GF-D8 (cell line): ENCODE results near the gene SAXO1.
A peak's percentile ranks its signal among the peaks of the same experiment; 100 is the strongest.
"Not testable (repeated sequence)": the region's sequence is repeated elsewhere in the genome, so short reads cannot be mapped to it uniquely, and the experiment has no call there.

Experiments used
- DNase-seq: peaks from one replicate; lab custom pipeline; 2025; lab: John Stamatoyannopoulos, UW

SAXO1 gene

GRCh38 chr9:19033015-19033414 is at the start of gene SAXO1:
Gene SAXO1, minus strand, starts transcription at chr9:19033209. Its CDS starts 301 bp downstream, at chr9:19032908.
- no peak for DNase-seq

GRCh38 chr9:19074836-19075235 is 41.8 kb upstream of the SAXO1 start:
- DNase-seq: no peak

- DNase-seq: no peak
Observed at GRCh38 chr9:19074229-19074628, 41.2 kb upstream of the SAXO1 start.

GRCh38 chr9:19057033-19057432 is 24.0 kb upstream of the SAXO1 start:
- no peak for DNase-seq

- DNase-seq: no peak
Observed at GRCh38 chr9:19050637-19051591, 17.9 kb upstream of the SAXO1 start.

GRCh38 chr9:19049917-19050636 is 17.1 kb upstream of the SAXO1 start:
- no peak for DNase-seq

- DNase-seq: peak; percentile 93
Observed at GRCh38 chr9:19048966-19049916, 16.2 kb upstream of the SAXO1 start, which contains the start of gene RRAGA. Gene RRAGA, plus strand, starts transcription at chr9:19049427. Its CDS starts 233 bp downstream, at chr9:19049660.

- DNase-seq: no peak
Observed at GRCh38 chr9:19036611-19037010, 3.6 kb upstream of the SAXO1 start.

- DNase-seq: no peak
Observed at GRCh38 chr9:19032406-19032805, 603 bp downstream of the SAXO1 start.

GRCh38 chr9:19030899-19031298 is 2.1 kb downstream of the SAXO1 start:
- no peak for DNase-seq

GRCh38 chr9:19028835-19029451 is 4.1 kb downstream of the SAXO1 start:
- DNase-seq: no peak

- no peak for DNase-seq
Observed at GRCh38 chr9:19027825-19028224, 5.2 kb downstream of the SAXO1 start.

- DNase-seq: no peak
Observed at GRCh38 chr9:19026375-19026774, 6.6 kb downstream of the SAXO1 start.

- no peak for DNase-seq
Observed at GRCh38 chr9:19023078-19023477, 9.9 kb downstream of the SAXO1 start.

- no peak for DNase-seq
Observed at GRCh38 chr9:19022206-19022605, 10.8 kb downstream of the SAXO1 start.

GRCh38 chr9:19021649-19022048 is 11.4 kb downstream of the SAXO1 start:
- DNase-seq: not testable (repeated sequence)

GRCh38 chr9:19020886-19021455 is 12.0 kb downstream of the SAXO1 start:
- no peak for DNase-seq

- DNase-seq: no peak
Observed at GRCh38 chr9:19018201-19018600, 14.8 kb downstream of the SAXO1 start.

GRCh38 chr9:19009391-19009965 is 23.5 kb downstream of the SAXO1 start:
- DNase-seq: no peak

- no peak for DNase-seq
Observed at GRCh38 chr9:19000133-19000532, 32.9 kb downstream of the SAXO1 start.
